PC-9 (cell line): ENCODE data around the gene ATP5PB.

Experiments
- EZH2 ChIP-seq: fragments of 200-600 bp; sonication (generic); IDR thresholded peaks from 2 replicates; pipeline ENCODE4 v1.8.0; 2017; ENCODE audit warnings: antibody characterized with exemption, low read depth
- TF ChIP-seq, protein P1 (sequence below): fragments of 200-600 bp; sonication (generic); conservative IDR thresholded peaks from 2 replicates; pipeline ENCODE4 v1.6.1; 2017; ENCODE audit warnings: mixed run types, antibody characterized with exemption, mild to moderate bottlenecking, moderate library complexity

DNA sequence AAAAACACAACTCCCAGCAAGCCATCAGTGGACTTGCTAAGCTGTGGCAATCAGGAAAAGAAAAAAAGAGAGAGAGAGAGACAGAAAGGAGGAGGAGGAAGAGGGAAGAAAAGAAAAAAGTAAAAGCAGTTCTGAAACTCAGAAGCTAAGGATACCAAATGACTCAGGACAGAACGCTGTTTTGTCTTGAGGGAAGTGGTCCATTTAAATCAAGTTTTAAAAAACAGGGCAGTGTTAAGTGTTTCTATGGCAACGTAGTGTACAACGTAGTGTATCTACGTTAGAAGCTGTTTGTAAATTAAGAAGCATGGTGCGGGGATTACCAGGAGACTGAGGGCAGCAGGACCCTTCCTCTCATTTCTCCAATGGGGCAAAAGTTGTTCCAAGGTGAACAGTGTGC, 48.3 kb downstream of the ATP5PB start:
- TF ChIP-seq, protein P1, sequence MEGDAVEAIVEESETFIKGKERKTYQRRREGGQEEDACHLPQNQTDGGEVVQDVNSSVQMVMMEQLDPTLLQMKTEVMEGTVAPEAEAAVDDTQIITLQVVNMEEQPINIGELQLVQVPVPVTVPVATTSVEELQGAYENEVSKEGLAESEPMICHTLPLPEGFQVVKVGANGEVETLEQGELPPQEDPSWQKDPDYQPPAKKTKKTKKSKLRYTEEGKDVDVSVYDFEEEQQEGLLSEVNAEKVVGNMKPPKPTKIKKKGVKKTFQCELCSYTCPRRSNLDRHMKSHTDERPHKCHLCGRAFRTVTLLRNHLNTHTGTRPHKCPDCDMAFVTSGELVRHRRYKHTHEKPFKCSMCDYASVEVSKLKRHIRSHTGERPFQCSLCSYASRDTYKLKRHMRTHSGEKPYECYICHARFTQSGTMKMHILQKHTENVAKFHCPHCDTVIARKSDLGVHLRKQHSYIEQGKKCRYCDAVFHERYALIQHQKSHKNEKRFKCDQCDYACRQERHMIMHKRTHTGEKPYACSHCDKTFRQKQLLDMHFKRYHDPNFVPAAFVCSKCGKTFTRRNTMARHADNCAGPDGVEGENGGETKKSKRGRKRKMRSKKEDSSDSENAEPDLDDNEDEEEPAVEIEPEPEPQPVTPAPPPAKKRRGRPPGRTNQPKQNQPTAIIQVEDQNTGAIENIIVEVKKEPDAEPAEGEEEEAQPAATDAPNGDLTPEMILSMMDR: no peak
- TF ChIP-seq EZH2: no peak
